ENCODE data around the gene TRIM29.

Gene TRIM29

GRCh38 chr11:120129570-120129969 is 8.3 kb downstream of the TRIM29 start:
- Histone ChIP-seq H3K4me3 (ENCODE audit: insufficient read length, low read depth) (no peak overlapping the region), H3K27me3 (ENCODE audit: insufficient read depth, insufficient read length) (peaks cover 24% of the 10 kb centered on the region), H3K9me3 (ENCODE audit: insufficient read depth, low read length) (no peaks in the 10 kb centered on the region), H3K4me1 (ENCODE audit: insufficient read depth, insufficient read length) (peaks cover 2% of the 10 kb centered on the region), H3K9ac (ENCODE audit: insufficient read length, low read depth) (no peak overlapping the region), H3K36me3 (ENCODE audit: insufficient read depth, insufficient read length, low read length) (no peaks in the 10 kb centered on the region)
- DNase-seq (ENCODE audit: low read depth, low spot score): no peak
- no peak for TF ChIP-seq SUZ12 (IDR thresholded peaks at IDR 0.05; ENCODE audit: extremely low read depth, insufficient read depth, insufficient read length)
- TF ChIP-seq ZNF274 (IDR thresholded peaks at IDR 0.05; ENCODE audit: low read depth, low read length): no peak
- no peak for TF ChIP-seq YY1 (IDR thresholded peaks at IDR 0.05; ENCODE audit: insufficient read depth, insufficient read length)

- no peak overlapping the region for H3K4me3 ChIP-seq (ENCODE audit: insufficient read length, low read depth)
- no peaks in the 10 kb centered on the region for H3K36me3 ChIP-seq (ENCODE audit: insufficient read depth, insufficient read length, low read length)
- H3K9me3 ChIP-seq (ENCODE audit: insufficient read depth, low read length): no peaks in the 10 kb centered on the region
- DNase-seq (ENCODE audit: low read depth, low spot score): no peak
- H3K27me3 ChIP-seq (ENCODE audit: insufficient read depth, insufficient read length): peaks cover 24% of the 10 kb centered on the region
- H3K4me1 ChIP-seq (ENCODE audit: insufficient read depth, insufficient read length): peaks cover 7% of the 10 kb centered on the region
- no peak for TF ChIP-seq ZNF274 (IDR thresholded peaks at IDR 0.05; ENCODE audit: low read depth, low read length)
- no peak for TF ChIP-seq YY1 (IDR thresholded peaks at IDR 0.05; ENCODE audit: insufficient read depth, insufficient read length)
- TF ChIP-seq SUZ12 (IDR thresholded peaks at IDR 0.05; ENCODE audit: extremely low read depth, insufficient read depth, insufficient read length): no peak
- no peak overlapping the region for H3K9ac ChIP-seq (ENCODE audit: insufficient read length, low read depth)
Measured at GRCh38 chr11:120128392-120129119, 9.4 kb downstream of the TRIM29 start.

GRCh38 chr11:120127236-120127635 is 10.7 kb downstream of the TRIM29 start:
- Histone ChIP-seq H3K27me3 (ENCODE audit: insufficient read depth, insufficient read length) (peaks cover 24% of the 10 kb centered on the region), H3K4me3 (ENCODE audit: insufficient read length, low read depth) (no peak overlapping the region), H3K4me1 (ENCODE audit: insufficient read depth, insufficient read length) (peaks cover 12% of the 10 kb centered on the region), H3K9ac (ENCODE audit: insufficient read length, low read depth) (no peak overlapping the region), H3K36me3 (ENCODE audit: insufficient read depth, insufficient read length, low read length) (no peaks in the 10 kb centered on the region), H3K9me3 (ENCODE audit: insufficient read depth, low read length) (no peaks in the 10 kb centered on the region)
- DNase-seq (ENCODE audit: low read depth, low spot score): no peak
- TF ChIP-seq SUZ12 (IDR thresholded peaks at IDR 0.05; ENCODE audit: extremely low read depth, insufficient read depth, insufficient read length) (no peak), YY1 (IDR thresholded peaks at IDR 0.05; ENCODE audit: insufficient read depth, insufficient read length) (no peak), ZNF274 (IDR thresholded peaks at IDR 0.05; ENCODE audit: low read depth, low read length) (no peak)

- no peaks in the 10 kb centered on the region for H3K36me3 ChIP-seq (ENCODE audit: insufficient read depth, insufficient read length, low read length)
- no peak for TF ChIP-seq SUZ12 (IDR thresholded peaks at IDR 0.05; ENCODE audit: extremely low read depth, insufficient read depth, insufficient read length)
- TF ChIP-seq YY1 (IDR thresholded peaks at IDR 0.05; ENCODE audit: insufficient read depth, insufficient read length): no peak
- TF ChIP-seq ZNF274 (IDR thresholded peaks at IDR 0.05; ENCODE audit: low read depth, low read length): no peak
- H3K4me1 ChIP-seq (ENCODE audit: insufficient read depth, insufficient read length): peaks cover 13% of the 10 kb centered on the region
- H3K4me3 ChIP-seq (ENCODE audit: insufficient read length, low read depth): no peak overlapping the region
- H3K9ac ChIP-seq (ENCODE audit: insufficient read length, low read depth): no peak overlapping the region
- no peaks in the 10 kb centered on the region for H3K9me3 ChIP-seq (ENCODE audit: insufficient read depth, low read length)
- DNase-seq (ENCODE audit: low read depth, low spot score): no peak
- peaks cover 24% of the 10 kb centered on the region for H3K27me3 ChIP-seq (ENCODE audit: insufficient read depth, insufficient read length)
Measured at GRCh38 chr11:120126620-120127019, 11.3 kb downstream of the TRIM29 start.

- Histone ChIP-seq H3K4me1 (ENCODE audit: insufficient read depth, insufficient read length) (peaks cover 21% of the 10 kb centered on the region), H3K9me3 (ENCODE audit: insufficient read depth, low read length) (no peaks in the 10 kb centered on the region; the same call in 1 of the 2 replicates), H3K36me3 (ENCODE audit: insufficient read depth, insufficient read length, low read length) (no peaks in the 10 kb centered on the region), H3K4me3 (ENCODE audit: insufficient read length, low read depth) (no peak overlapping the region), H3K9ac (ENCODE audit: insufficient read length, low read depth) (no peak overlapping the region), H3K27me3 (ENCODE audit: insufficient read depth, insufficient read length) (peaks cover 14% of the 10 kb centered on the region)
- DNase-seq (ENCODE audit: low read depth, low spot score): no peak
- TF ChIP-seq SUZ12 (IDR thresholded peaks at IDR 0.05; ENCODE audit: extremely low read depth, insufficient read depth, insufficient read length): no peak
- TF ChIP-seq ZNF274 (IDR thresholded peaks at IDR 0.05; ENCODE audit: low read depth, low read length): no peak
- TF ChIP-seq YY1 (IDR thresholded peaks at IDR 0.05; ENCODE audit: insufficient read depth, insufficient read length): no peak
Measured at GRCh38 chr11:120125509-120125908, 12.4 kb downstream of the TRIM29 start.

GRCh38 chr11:120125024-120125423 is 12.9 kb downstream of the TRIM29 start:
- H3K27me3 ChIP-seq (ENCODE audit: insufficient read depth, insufficient read length): peaks cover 14% of the 10 kb centered on the region

GRCh38 chr11:120124355-120124754 is 13.6 kb downstream of the TRIM29 start:
- TF ChIP-seq ZNF274 (IDR thresholded peaks at IDR 0.05; ENCODE audit: low read depth, low read length) (no peak), SUZ12 (IDR thresholded peaks at IDR 0.05; ENCODE audit: extremely low read depth, insufficient read depth, insufficient read length) (no peak), YY1 (IDR thresholded peaks at IDR 0.05; ENCODE audit: insufficient read depth, insufficient read length) (no peak)
- H3K27me3 ChIP-seq (ENCODE audit: insufficient read depth, insufficient read length): peaks cover 14% of the 10 kb centered on the region
- H3K36me3 ChIP-seq (ENCODE audit: insufficient read depth, insufficient read length, low read length): no peaks in the 10 kb centered on the region
- H3K9me3 ChIP-seq (ENCODE audit: insufficient read depth, low read length): no peaks in the 10 kb centered on the region; the same call in 1 of the 2 replicates
- H3K9ac ChIP-seq (ENCODE audit: insufficient read length, low read depth): no peak overlapping the region
- peaks cover 23% of the 10 kb centered on the region for H3K4me1 ChIP-seq (ENCODE audit: insufficient read depth, insufficient read length)
- no peak overlapping the region for H3K4me3 ChIP-seq (ENCODE audit: insufficient read length, low read depth)
- DNase-seq (ENCODE audit: low read depth, low spot score): no peak

More at GRCh38 chr11:120125024-120125423, 12.9 kb downstream of the TRIM29 start:
- Histone ChIP-seq H3K36me3 (ENCODE audit: insufficient read depth, insufficient read length, low read length) (no peaks in the 10 kb centered on the region), H3K9me3 (ENCODE audit: insufficient read depth, low read length) (no peaks in the 10 kb centered on the region; the same call in 1 of the 2 replicates), H3K9ac (ENCODE audit: insufficient read length, low read depth) (no peak overlapping the region), H3K4me1 (ENCODE audit: insufficient read depth, insufficient read length) (peaks cover 23% of the 10 kb centered on the region), H3K4me3 (ENCODE audit: insufficient read length, low read depth) (no peak overlapping the region)
- TF ChIP-seq ZNF274 (IDR thresholded peaks at IDR 0.05; ENCODE audit: low read depth, low read length) (no peak), SUZ12 (IDR thresholded peaks at IDR 0.05; ENCODE audit: extremely low read depth, insufficient read depth, insufficient read length) (no peak), YY1 (IDR thresholded peaks at IDR 0.05; ENCODE audit: insufficient read depth, insufficient read length) (no peak)
- DNase-seq (ENCODE audit: low read depth, low spot score): no peak
